Heart left ventricle (tissue), 13 donors: ENCODE results near the gene STRIP1.

Source experiments
- CTCF ChIP-seq, 12 donors: fragments of 200-600 bp; sonication (generic) in 4 of 12; IDR thresholded peaks; one replicate each; pipeline versions ENCODE4 v1.5.0 to v1.8.0; 2018 to 2022; ENCODE audit warnings: antibody characterized with exemption in 12 of 12, mild to moderate bottlenecking in 5 of 12
- POLR2A ChIP-seq, 2 donors: fragments of 450-650 bp; IDR thresholded peaks; one replicate each; pipeline ENCODE4 v1.6.1; 2017; ENCODE audit warnings: antibody characterized with exemption in 2 of 2, mild to moderate bottlenecking in 2 of 2, moderate library complexity in 2 of 2
- donor health status: ischemic (EF 13 %, LVEDD 7.1; RV severe dilation, severe dysfunction).
- donor health status: DM: no; HTN: yes; CAD: no.
- donor health status: DM: no; HTN: no; CAD: no.
- donor health status: ischemic (EF 25% LVEDD 6.9; RV normal size, moderate dysfunction).
- donor health status: ischemic (EF 25% LVEDD 5.7; RV mildly dilated, moderate dysfunction).
- donor health status: ischemic (EF 35%, LVEDD 5.7; RV mildly dilated, moderate dysfunction).
- donor health status: nonischemic (EF 11% LVEDD 7.7; RV severe dilation, severe dysfunction).
- donor health status: DM: yes; HTN: yes; CAD: no.
- donor health status: PGD.
- donor health status: ischemic (EF 29% LVEDD 5.4; RV normal size, mild dysfunction).
- donor health status: nonischemic (EF 23%, LVEDD 6.1; RV moderate dilation, normal function).

GRCh38 chr1:110074166-110074565 is 39.7 kb downstream of the STRIP1 start:
- TF ChIP-seq CTCF (IDR thresholded peaks at IDR 0.05) (no peak), POLR2A (IDR thresholded peaks at IDR 0.05) (no peak)
